Spleen (tissue), 11 donors: ENCODE results near the gene ADCY10. TPM values are rescaled to one million over a fixed set of nuclear protein-coding genes. Genes with fewer than 3 reads are reported as not detected.

ENCODE experiments used
- DNase-seq: peaks from one replicate; pipeline ENCODE4 v3.0.0-alpha.2; 2020
- H3K27ac ChIP-seq, 8 donors: fragments of 200-600 bp; sonication (generic) in 7 of 8; 1 replicate in 4 of 8; 2 replicates in 4 of 8; pipeline versions ENCODE4 v1.5.0 to v1.8.0; 2016 to 2021; ENCODE audit warnings: inconsistent platforms in 4 of 8, mild to moderate bottlenecking in 4 of 8, moderate library complexity in 1 of 8
- H3K27me3 ChIP-seq, 7 donors: fragments of 200-600 bp; sonication (generic) in 6 of 7; replicated peaks in 1 of 7; 1 replicate in 4 of 7; 2 replicates in 3 of 7; pipeline versions ENCODE4 v1.5.0 to v1.8.0; 2016 to 2021; ENCODE audit warnings: inconsistent platforms in 3 of 7, mild to moderate bottlenecking in 1 of 7
- H3K36me3 ChIP-seq, 6 donors: fragments of 200-600 bp; sonication (generic) in 5 of 6; 1 replicate in 4 of 6; 2 replicates in 2 of 6; pipeline versions ENCODE4 v1.5.0 to v1.8.0; 2016 to 2021; ENCODE audit warnings: inconsistent platforms in 2 of 6
- H3K4me1 ChIP-seq, 6 donors: fragments of 200-600 bp; sonication (generic) in 5 of 6; 1 replicate in 3 of 6; 2 replicates in 3 of 6; pipeline versions ENCODE4 v1.5.0 to v1.8.0; 2016 to 2021; ENCODE audit warnings: inconsistent platforms in 3 of 6
- H3K4me3 ChIP-seq, 8 donors: fragments of 200-600 bp; sonication (generic) in 7 of 8; 1 replicate in 4 of 8; 2 replicates in 4 of 8; pipeline versions ENCODE4 v1.5.0 to v1.8.0; 2016 to 2021; ENCODE audit warnings: inconsistent platforms in 4 of 8, mild to moderate bottlenecking in 4 of 8, moderate library complexity in 2 of 8
- H3K9me3 ChIP-seq, 8 donors: fragments of 200-600 bp; sonication (generic) in 7 of 8; 1 replicate in 4 of 8; 2 replicates in 4 of 8; pipeline versions ENCODE4 v1.5.0 to v1.8.0; 2016 to 2021; ENCODE audit warnings: inconsistent platforms in 4 of 8
- CTCF ChIP-seq, 11 experiments: fragments of 200-600 bp in 7 of 11; fragments of 450-650 bp in 4 of 11; sonication (generic) in 4 of 11; IDR thresholded peaks in 8 of 11; conservative IDR thresholded peaks in 3 of 11; 1 replicate in 7 of 11; 2 replicates in 4 of 11; pipeline versions ENCODE4 v1.4.0 to v1.8.0; 2016 to 2021; ENCODE audit warnings: antibody characterized with exemption in 11 of 11, inconsistent platforms in 4 of 11, mild to moderate bottlenecking in 1 of 11
- POLR2A ChIP-seq, 3 donors: fragments of 450-650 bp; IDR thresholded peaks; one replicate each; pipeline ENCODE4 v1.5.1; 2017; ENCODE audit warnings: antibody characterized with exemption in 3 of 3, mild to moderate bottlenecking in 1 of 3
- POLR2AphosphoS5 ChIP-seq, 3 donors: sonication (generic); formaldehyde crosslinking; IDR thresholded peaks; one replicate each; pipeline ENCODE4 v1.5.1; 2017; ENCODE audit warnings: antibody characterized with exemption in 3 of 3
- WGBS, 5 donors: extraction: QIAGEN DNeasy Blood & Tissue Kit in 3 of 5; methylation state at CpG; one replicate each; pipeline versions ENCODE4 v1.1.5 to v1.1.7; 2013 to 2018; 5-methylcytosine and 5-hydroxymethylcytosine counted together
- intact Hi-C: fragments of 100-400 bp; cut with DNase I; formaldehyde crosslinking; loops from one replicate; pipeline ENCODE4 v1.15.0; 2023; ENCODE audit warnings: low total_unique reads
- polyA plus RNA-seq, 3 donors: library from polyadenylated mRNA; stranded (reverse); fragments of 200-250 nt; gene quantifications; one replicate each; pipeline ENCODE4 v1.2.1, GENCODE V29; 2013
- total RNA-seq, 7 donors: library from RNA; depleted of rRNA in 3 of 7; stranded (reverse); fragments of >200 nt in 3 of 7; fragmentation: NEBNext Ultra II Directional in 4 of 7; extraction: Animal tissue kit (Norgen Biotek cat#: 25700) in 4 of 7; gene quantifications; one replicate each; pipeline versions ENCODE4 v1.1.0 to v1.2.1, GENCODE V29; 2016 to 2021
- donor health status: healthy with polysubstance abuse.
- donor health status: DM: no; HTN: no; CAD: no; lungs with moderate emphysema.
- donor health status: DM: no; HTN: no; CAD: no.
- donor health status: Bipolar disorder and iron deficiency.
- donor health status: healthy.
- donor health status: DM: no; HTN: no; CAD: no.
- donor health status: DM: yes; HTN: yes; CAD: no.

The ADCY10 gene
- total and polyA plus RNA-seq, 10 donors, result 0.04 to 0.40 (median 0.16) TPM; not detected in 4

DNA sequence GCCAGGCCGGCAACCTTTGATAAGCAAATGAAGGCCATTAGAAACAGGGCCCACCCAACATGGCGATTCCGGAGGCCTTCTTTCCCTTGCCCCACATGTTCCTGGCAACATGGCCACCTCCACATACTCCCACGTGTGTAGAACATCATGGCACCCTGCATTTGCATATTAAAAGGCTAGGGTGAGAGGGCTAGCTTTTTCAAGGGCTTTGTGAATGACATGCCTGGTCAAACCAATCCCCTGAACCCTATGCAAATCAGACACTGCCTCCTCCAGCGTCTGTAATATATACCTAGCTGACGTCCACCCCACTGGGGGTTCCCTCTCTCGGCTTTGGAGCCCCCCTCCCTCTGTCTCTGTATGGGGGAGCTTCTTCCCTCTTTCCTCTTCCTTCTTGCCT lies 1.6 kb downstream of the ADCY10 start:
- intact Hi-C loops, result no loop called here
- no peak for TF ChIP-seq POLR2AphosphoS5 (IDR thresholded peaks at IDR 0.05)
- no peak for TF ChIP-seq CTCF (IDR thresholded peaks at IDR 0.05 in 8 of 11, conservative IDR thresholded peaks at IDR 0.05 in 3 of 11)
- no peak for TF ChIP-seq POLR2A (IDR thresholded peaks at IDR 0.05)
- no peak for DNase-seq
- no peaks in the 10 kb centered on the region for H3K27me3 ChIP-seq
- no peak overlapping the region for H3K27ac ChIP-seq
- 65 to 92% (median 84%) methylated on average over 7 of the region's 7 CpGs for whole genome bisulfite sequencing, 5 donors
- H3K36me3 ChIP-seq, result peaks cover 2 to 36% (median 10%) of the 10 kb centered on the region in 6 donors
- H3K9me3 ChIP-seq, result peaks cover 2 to 19% (median 12%) of the 10 kb centered on the region in 8 donors
- H3K4me3 ChIP-seq, result no peak overlapping the region
- peaks cover 0 to 13% (median 0%) of the 10 kb centered on the region in 6 donors for H3K4me1 ChIP-seq

- peaks cover 2 to 19% (median 12%) of the 10 kb centered on the region in 8 donors for H3K9me3 ChIP-seq
- no peak overlapping the region for H3K27ac ChIP-seq
- intact Hi-C loops, result no loop called here
- no peak overlapping the region for H3K4me3 ChIP-seq
- no peaks in the 10 kb centered on the region for H3K27me3 ChIP-seq
- H3K36me3 ChIP-seq, result peaks cover 0 to 27% (median 6%) of the 10 kb centered on the region in 6 donors
- H3K4me1 ChIP-seq, result peaks cover 0 to 13% (median 0%) of the 10 kb centered on the region in 6 donors
- 53 to 67% (median 55%) methylated on average over 8 of the region's 8 CpGs for WGBS, 5 donors
- TF ChIP-seq POLR2A (IDR thresholded peaks at IDR 0.05), result no peak
- TF ChIP-seq CTCF (IDR thresholded peaks at IDR 0.05 in 8 of 11, conservative IDR thresholded peaks at IDR 0.05 in 3 of 11), result no peak
- TF ChIP-seq POLR2AphosphoS5 (IDR thresholded peaks at IDR 0.05), result no peak
- DNase-seq, result no peak
Observed at GRCh38 chr1:167911413-167911812, 2.5 kb downstream of the ADCY10 start.

DNA sequence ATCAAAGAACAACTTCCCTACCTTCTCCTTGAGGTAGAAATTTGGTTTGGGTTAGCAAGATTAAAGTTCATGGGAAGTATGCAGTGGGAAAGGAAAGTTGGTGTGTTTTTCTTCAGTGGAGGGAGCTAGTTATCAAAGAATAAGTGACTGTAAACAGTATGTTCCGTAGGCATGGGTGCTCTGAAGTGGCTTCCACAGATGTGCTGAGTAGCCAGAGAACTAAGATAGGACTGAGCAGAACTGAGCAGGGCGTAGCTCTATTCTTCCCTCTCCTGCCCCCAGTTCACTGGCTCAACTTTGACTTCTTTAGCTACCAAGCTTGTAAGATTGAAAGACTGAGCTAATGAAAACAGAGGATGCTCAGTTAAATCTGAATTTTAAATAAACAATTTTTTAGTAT lies 3.4 kb downstream of the ADCY10 start:
- DNase-seq, result no peak
- intact Hi-C loops, result no loop called here
- WGBS, 5 donors, result 67 to 93% (median 90%) methylated on average over 2 of the region's 2 CpGs
- Histone ChIP-seq H3K27ac (no peak overlapping the region), H3K27me3 (no peaks in the 10 kb centered on the region), H3K4me3 (no peak overlapping the region), H3K36me3 (peaks cover 0 to 19% (median 0%) of the 10 kb centered on the region in 6 donors), H3K9me3 (peaks cover 2 to 19% (median 12%) of the 10 kb centered on the region in 8 donors), H3K4me1 (peaks cover 0 to 13% (median 0%) of the 10 kb centered on the region in 6 donors)
- TF ChIP-seq POLR2A (IDR thresholded peaks at IDR 0.05), result no peak
- no peak for TF ChIP-seq POLR2AphosphoS5 (IDR thresholded peaks at IDR 0.05)
- no peak for TF ChIP-seq CTCF (IDR thresholded peaks at IDR 0.05 in 8 of 11, conservative IDR thresholded peaks at IDR 0.05 in 3 of 11)

GRCh38 chr1:167909691-167910180 lies 4.2 kb downstream of the ADCY10 start:
- Histone ChIP-seq H3K4me3 (no peak overlapping the region), H3K4me1 (peaks cover 0 to 18% (median 2%) of the 10 kb centered on the region in 6 donors), H3K36me3 (peaks cover 0 to 12% (median 0%) of the 10 kb centered on the region in 6 donors), H3K27me3 (no peaks in the 10 kb centered on the region), H3K27ac (no peak overlapping the region), H3K9me3 (peaks cover 2 to 19% (median 12%) of the 10 kb centered on the region in 8 donors)
- no peak for DNase-seq
- TF ChIP-seq POLR2AphosphoS5 (IDR thresholded peaks at IDR 0.05) (no peak), CTCF (IDR thresholded peaks at IDR 0.05 in 8 of 11, conservative IDR thresholded peaks at IDR 0.05 in 3 of 11) (no peak), POLR2A (IDR thresholded peaks at IDR 0.05) (no peak)
- 69 to 79% (median 73%) methylated on average over 6 of the region's 6 CpGs for WGBS, 5 donors
- intact Hi-C loops, result no loop called here
